H1 (cell line): ENCODE data around the gene ZSCAN5A. TPM values are rescaled to one million over a fixed set of nuclear protein-coding genes. Genes with fewer than 3 reads are reported as not detected.

Experiments
- CTCF ChIA-PET: fragments of 300-600 bp; sonication (Branson Sonifier 250); formaldehyde crosslinking; loops from one replicate; lab custom pipeline; 2021; ENCODE audit not compliant: partially characterized antibody; lab: Charles Lee
- POLR2A ChIA-PET: fragments of 300-600 bp; sonication (Branson Sonifier 250); formaldehyde crosslinking; loops from one replicate; lab custom pipeline; 2021; ENCODE audit warnings: inconsistent platforms; ENCODE audit not compliant: partially characterized antibody; lab: Charles Lee
- DNase-seq, 2 experiments: peaks; one replicate each; pipeline versions ENCODE4 v3.0.0 to v3.0.0-alpha.2; 2010 to 2022; ENCODE audit warnings: low spot score in 2 of 2, low read depth in 1 of 2, mixed read lengths in 1 of 2
- FAIRE-seq: peaks from 2 replicates; lab custom pipeline; 2011; peaks lifted over from hg19 to GRCh38; lab: Jason Lieb, UNC
- H2AFZ ChIP-seq: 2 replicates; pipeline ENCODE4 v1.8.1; 2012; ENCODE audit warnings: low read length, inconsistent platforms
- H2AK5ac ChIP-seq: 2 replicates; pipeline ENCODE4 v1.6.1; 2013; ENCODE audit warnings: low read depth, low read length
- H2BK120ac ChIP-seq: replicated peaks from 2 replicates; pipeline ENCODE3; 2013; ENCODE audit warnings: low read depth, low read length, inconsistent platforms
- H2BK12ac ChIP-seq: 2 replicates; pipeline ENCODE4 v1.6.1; 2013; ENCODE audit warnings: low read depth, low read length
- H2BK15ac ChIP-seq: 2 replicates; pipeline ENCODE4 v1.6.1; 2013; ENCODE audit warnings: low read length
- H2BK20ac ChIP-seq: 2 replicates; pipeline ENCODE4 v1.6.1; 2013; ENCODE audit warnings: low read length
- H2BK5ac ChIP-seq: 2 replicates; pipeline ENCODE4 v1.6.1; 2013; ENCODE audit warnings: low read depth, low read length
- H3K14ac ChIP-seq: 2 replicates; pipeline ENCODE4 v1.6.1; 2013; ENCODE audit warnings: inconsistent platforms; ENCODE audit not compliant: insufficient read length
- H3K18ac ChIP-seq: 2 replicates; pipeline ENCODE4 v1.6.1; 2013; ENCODE audit warnings: low read length; ENCODE audit errors: extremely low read depth
- H3K23ac ChIP-seq: 2 replicates; pipeline ENCODE4 v1.6.1; 2013; ENCODE audit warnings: inconsistent platforms; ENCODE audit not compliant: insufficient read length
- H3K23me2 ChIP-seq: 2 replicates; pipeline ENCODE4 v1.6.1; 2013; ENCODE audit warnings: low read depth, low read length
- H3K27ac ChIP-seq: 2 replicates; pipeline ENCODE4 v1.6.1; 2011; ENCODE audit warnings: low read depth, low read length, inconsistent platforms
- H3K27me3 ChIP-seq, 4 experiments: replicated peaks in 1 of 4; 1 replicate in 1 of 4; 2 replicates in 3 of 4; pipeline versions ENCODE4 v1.6.1 to v1.8.1; 2011 to 2013; ENCODE audit warnings: low read length in 3 of 4, mild to moderate bottlenecking in 3 of 4, inconsistent platforms in 2 of 4, mixed read lengths in 2 of 4, moderate library complexity in 1 of 4; ENCODE audit not compliant: control insufficient read depth in 3 of 4, insufficient read depth in 3 of 4; ENCODE audit errors: extremely low read depth in 1 of 4
- H3K36me3 ChIP-seq, 4 experiments: 2 replicates each; pipeline versions ENCODE4 v1.6.1 to v1.8.1; 2011 to 2013; ENCODE audit warnings: mild to moderate bottlenecking in 4 of 4, low read length in 3 of 4, moderate library complexity in 2 of 4, control low read depth in 1 of 4, inconsistent platforms in 1 of 4; ENCODE audit not compliant: insufficient read depth in 4 of 4, control insufficient read depth in 2 of 4
- H3K4ac ChIP-seq: replicated peaks from 2 replicates; pipeline ENCODE3; 2013; ENCODE audit warnings: low read length, low read depth, mixed read lengths, inconsistent platforms; ENCODE audit not compliant: insufficient read length
- H3K4me1 ChIP-seq, 4 experiments: replicated peaks in 1 of 4; 1 replicate in 1 of 4; 2 replicates in 3 of 4; pipeline versions ENCODE4 v1.6.1 to v1.8.1; 2011 to 2013; ENCODE audit warnings: low read length in 3 of 4, inconsistent platforms in 2 of 4, mixed read lengths in 1 of 4; ENCODE audit not compliant: insufficient read depth in 4 of 4, control insufficient read depth in 3 of 4
- H3K4me2 ChIP-seq, 2 experiments: 2 replicates each; pipeline versions ENCODE4 v1.6.1 to v1.8.1; 2011 to 2013; ENCODE audit warnings: low read depth in 2 of 2, low read length in 2 of 2, control low read depth in 1 of 2, inconsistent platforms in 1 of 2, mild to moderate bottlenecking in 1 of 2; ENCODE audit not compliant: insufficient read depth in 1 of 2
- H3K4me3 ChIP-seq, 4 experiments: fragments of 200-600, 300-600 bp in 1 of 4; sonication (generic), shearing (Covaris generic), sonication (Bioruptor Twin) in 1 of 4; 2 replicates each; pipeline versions ENCODE4 v1.5.1 to v1.8.1; 2011 to 2016; ENCODE audit warnings: low read length in 4 of 4, low read depth in 3 of 4, control low read depth in 2 of 4, inconsistent platforms in 2 of 4, mild to moderate bottlenecking in 2 of 4, mixed read lengths in 1 of 4, moderate library complexity in 1 of 4; ENCODE audit not compliant: insufficient read depth in 2 of 4; ENCODE audit errors: extremely low read depth in 1 of 4
- H3K56ac ChIP-seq: replicated peaks from 2 replicates; pipeline ENCODE3; 2013; ENCODE audit warnings: low read depth, mild to moderate bottlenecking, mixed read lengths, low read length, inconsistent platforms; ENCODE audit not compliant: insufficient read length
- H3K79me1 ChIP-seq: 2 replicates; pipeline ENCODE4 v1.6.1; 2013; ENCODE audit warnings: low read depth, low read length, control low read depth
- H3K79me2 ChIP-seq, 2 experiments: 2 replicates each; pipeline versions ENCODE4 v1.6.1 to v1.8.1; 2012 to 2013; ENCODE audit warnings: low read length in 2 of 2, mild to moderate bottlenecking in 2 of 2, inconsistent platforms in 1 of 2; ENCODE audit not compliant: insufficient read depth in 2 of 2, control insufficient read depth in 1 of 2
- H3K9ac ChIP-seq, 4 experiments: replicated peaks in 1 of 4; 1 replicate in 1 of 4; 2 replicates in 3 of 4; pipeline versions ENCODE4 v1.6.1 to v1.8.1; 2011 to 2013; ENCODE audit warnings: low read depth in 3 of 4, low read length in 3 of 4, control low read depth in 2 of 4, mild to moderate bottlenecking in 2 of 4, moderate library complexity in 2 of 4, inconsistent platforms in 1 of 4; ENCODE audit errors: extremely low read depth in 1 of 4
- H3K9me3 ChIP-seq, 2 experiments: 2 replicates each; pipeline versions ENCODE4 v1.6.1 to v1.8.1; 2012 to 2013; ENCODE audit warnings: mild to moderate bottlenecking in 2 of 2, moderate library complexity in 2 of 2, control low read depth in 1 of 2, inconsistent platforms in 1 of 2, low read depth in 1 of 2, low read length in 1 of 2, mixed read lengths in 1 of 2; ENCODE audit not compliant: insufficient read depth in 2 of 2
- H4K20me1 ChIP-seq, 2 experiments: replicated peaks in 1 of 2; 2 replicates each; pipeline versions ENCODE3 to v1.8.1; 2011 to 2013; ENCODE audit warnings: inconsistent platforms in 2 of 2, low read length in 2 of 2, mild to moderate bottlenecking in 1 of 2; ENCODE audit not compliant: insufficient read depth in 2 of 2, control insufficient read depth in 1 of 2
- H4K5ac ChIP-seq: 2 replicates; pipeline ENCODE4 v1.6.1; 2013; ENCODE audit warnings: low read length, low read depth, mixed read lengths, inconsistent platforms; ENCODE audit not compliant: insufficient read length
- H4K8ac ChIP-seq: 2 replicates; pipeline ENCODE4 v1.8.0; 2013; ENCODE audit warnings: mild to moderate bottlenecking, moderate library complexity, low read length, inconsistent platforms; ENCODE audit not compliant: insufficient read depth; ENCODE audit errors: extremely low read depth
- H4K91ac ChIP-seq: replicated peaks from 2 replicates; pipeline ENCODE3; 2013; ENCODE audit warnings: low read length, mixed read lengths, inconsistent platforms; ENCODE audit not compliant: insufficient read length
- CTBP2 ChIP-seq: IDR thresholded peaks from 2 replicates; pipeline ENCODE4 v1.7.0; 2011; ENCODE audit warnings: borderline replicate concordance, mild to moderate bottlenecking, moderate library complexity, mixed read lengths, low read length; ENCODE audit not compliant: insufficient read depth, insufficient read length
- E2F6 ChIP-seq: IDR thresholded peaks from 2 replicates; pipeline ENCODE4 v1.6.1; 2012; ENCODE audit warnings: inconsistent platforms
- KDM1A ChIP-seq: fragments of 200-600, 300-600 bp; sonication (generic); IDR thresholded peaks from 2 replicates; pipeline ENCODE4 v1.7.1; 2016; ENCODE audit warnings: mild to moderate bottlenecking, low read length, borderline replicate concordance
- MAFK ChIP-seq: IDR thresholded peaks from 2 replicates; pipeline ENCODE4 v1.6.1; 2012; ENCODE audit warnings: low read depth, mild to moderate bottlenecking, improper control_type of control experiment, low read length
- RBBP5 ChIP-seq: IDR thresholded peaks from 2 replicates; pipeline ENCODE4 v1.7.1; 2012; ENCODE audit warnings: low read depth, mild to moderate bottlenecking, inconsistent platforms, low read length, moderate library complexity, borderline replicate concordance
- RFX5 ChIP-seq: IDR thresholded peaks from 2 replicates; pipeline ENCODE4 v1.6.1; 2011; ENCODE audit warnings: low read depth, low read length, improper control_type of control experiment, borderline replicate concordance
- RNF2 ChIP-seq: fragments of 200-900, 300-1000 bp; sonication (generic); IDR thresholded peaks from 2 replicates; pipeline ENCODE4 v1.7.1; 2016; ENCODE audit warnings: borderline replicate concordance, low read depth, mild to moderate bottlenecking, antibody characterized with exemption, low read length; ENCODE audit not compliant: poor library complexity, severe bottlenecking; ENCODE audit errors: missing control alignments
- SIRT6 ChIP-seq: IDR thresholded peaks from one replicate; pipeline ENCODE4 v1.7.1; 2012; ENCODE audit warnings: low read length, inconsistent platforms
- SIX5 ChIP-seq: IDR thresholded peaks from 2 replicates; pipeline ENCODE4 v1.6.1; 2011; ENCODE audit warnings: mild to moderate bottlenecking, low read depth, low read length
- SP2 ChIP-seq: IDR thresholded peaks from 2 replicates; pipeline ENCODE4 v1.6.1; 2012; ENCODE audit warnings: mild to moderate bottlenecking, low read length, inconsistent platforms
- SRF ChIP-seq: IDR thresholded peaks from 2 replicates; pipeline ENCODE4 v1.6.1; 2011; ENCODE audit warnings: mild to moderate bottlenecking, low read depth, low read length, moderate library complexity
- TBP ChIP-seq: IDR thresholded peaks from 2 replicates; pipeline ENCODE4 v1.6.1; 2011; ENCODE audit warnings: low read depth, low read length, improper control_type of control experiment
- YY1 ChIP-seq: IDR thresholded peaks from 2 replicates; pipeline ENCODE4 v1.6.1; 2011; ENCODE audit warnings: low read depth, mild to moderate bottlenecking, low read length
- polyA plus RNA-seq, 7 experiments: library from polyadenylated mRNA; depleted of rRNA in 3 of 7; stranded (reverse) in 5 of 7; unstranded in 2 of 7; fragments of >200 nt in 5 of 7; fragments of 200-250 nt in 2 of 7; gene quantifications; 1 replicate in 5 of 7; 2 replicates in 1 of 7; 4 replicates in 1 of 7; pipeline versions ENCODE4 v1.2.1 to v1.2.3, GENCODE V29; 2011 to 2013; ENCODE audit warnings: missing spikeins in 2 of 7, mixed read lengths in 2 of 7
- total RNA-seq: library from RNA; stranded (reverse); fragmentation: NEBNext Ultra II Directional; extraction: Animal tissue kit (Norgen Biotek cat#: 25700); gene quantifications from 2 replicates; pipeline ENCODE4 v1.2.1, GENCODE V29; 2021

Gene ZSCAN5A
- total and polyA plus RNA-seq, 2 of the 8 experiments (the other 6 are each of a cell fraction or from before 2014, with no cell fraction given) = 8.6 to 11.0 TPM

- no peak for FAIRE-seq
- Histone ChIP-seq H3K9me3 (peaks cover 6 to 8% of the 10 kb centered on the region in 2 experiments), H3K27me3 (no peaks in the 10 kb centered on the region)
- TF ChIP-seq RFX5 (no peak), SRF (no peak), SIRT6 (no peak), TBP (no peak), E2F6 (no peak), CTBP2 (no peak), KDM1A (no peak), RBBP5 (no peak), YY1 (no peak), SIX5 (no peak), RNF2 (no peak), MAFK (no peak), SP2 (no peak)
These were observed 18.1 kb upstream of the ZSCAN5A start for GRCh38 chr19:56332695-56333094.

More at GRCh38 chr19:56332695-56333094, 18.1 kb upstream of the ZSCAN5A start:
- no peak overlapping the region for H4K8ac ChIP-seq
- H3K14ac ChIP-seq = no peak overlapping the region
- ChIA-PET CTCF (interaction anchor here (0.6 to 3.0 kb wide), 18 partner anchors 11 to 270 kb away, joined by 3 to 26 read pairs (median 6); no protein-coding TSS in a partner anchor), POLR2A (interaction anchor here (0.6 kb wide), 1 partner anchor 243 kb away, joined by 3 read pairs; no protein-coding TSS in a partner anchor)
- H4K5ac ChIP-seq = no peak overlapping the region
- H2BK15ac ChIP-seq = no peak overlapping the region
- H3K4ac ChIP-seq = no peak overlapping the region
- no peaks in the 10 kb centered on the region for H4K20me1 ChIP-seq
- H2AK5ac ChIP-seq = no peak overlapping the region
- no peaks in the 10 kb centered on the region for H3K23me2 ChIP-seq
- no peak overlapping the region for H3K56ac ChIP-seq
- H3K36me3 ChIP-seq = no peaks in the 10 kb centered on the region
- no peak overlapping the region for H3K18ac ChIP-seq
- H3K23ac ChIP-seq = no peak overlapping the region
- DNase-seq = no peak
- H3K27ac ChIP-seq = no peak overlapping the region
- H2BK120ac ChIP-seq = no peak overlapping the region
- H2AFZ ChIP-seq = no peak overlapping the region
- no peaks in the 10 kb centered on the region for H3K4me1 ChIP-seq
- no peaks in the 10 kb centered on the region for H3K79me1 ChIP-seq
- no peak overlapping the region for H2BK20ac ChIP-seq
- H4K91ac ChIP-seq = no peak overlapping the region
- H2BK5ac ChIP-seq = no peak overlapping the region
- H3K79me2 ChIP-seq = no peaks in the 10 kb centered on the region
- H3K4me3 ChIP-seq = no peak overlapping the region
- H2BK12ac ChIP-seq = no peak overlapping the region
- H3K9ac ChIP-seq = no peak overlapping the region
- H3K4me2 ChIP-seq = no peak overlapping the region
